Smooth muscle cell (in vitro differentiated cells): ENCODE results near the gene GLP2R. TPM values are rescaled to one million over a fixed set of nuclear protein-coding genes. Genes with fewer than 3 reads are reported as not detected.

Experiments
- DNase-seq: peaks from one replicate; lab custom pipeline; 2025; ENCODE audit not compliant: unreplicated experiment; lab: John Stamatoyannopoulos, UW
- H2AFZ ChIP-seq: fragments of 200-600 bp; sonication (generic); 2 replicates; pipeline ENCODE4 v1.6.0; 2016; ENCODE audit warnings: antibody characterized with exemption, low read depth, mild to moderate bottlenecking
- H3F3A ChIP-seq: fragments of 200-600 bp; sonication (generic); 2 replicates; pipeline ENCODE4 v1.6.0; 2017; ENCODE audit warnings: antibody characterized with exemption, low read depth
- H3K27ac ChIP-seq: fragments of 200-600 bp; sonication (generic); 2 replicates; pipeline ENCODE4 v1.5.1; 2016; ENCODE audit warnings: low read depth, mild to moderate bottlenecking
- H3K27me3 ChIP-seq: fragments of 200-600 bp; sonication (generic); 2 replicates; pipeline ENCODE4 v1.6.1; 2016; ENCODE audit warnings: low read depth, mild to moderate bottlenecking
- H3K36me3 ChIP-seq: fragments of 200-600 bp; sonication (generic); 2 replicates; pipeline ENCODE4 v1.5.1; 2016; ENCODE audit warnings: low read depth
- H3K4me1 ChIP-seq: fragments of 200-600 bp; sonication (generic); 2 replicates; pipeline ENCODE4 v1.5.1; 2016; ENCODE audit warnings: low read depth
- H3K4me2 ChIP-seq: fragments of 200-600 bp; sonication (generic); 2 replicates; pipeline ENCODE4 v1.6.0; 2016; ENCODE audit warnings: mild to moderate bottlenecking
- H3K4me3 ChIP-seq: fragments of 200-600 bp; sonication (generic); 2 replicates; pipeline ENCODE4 v1.5.1; 2016; ENCODE audit warnings: mild to moderate bottlenecking
- H3K79me2 ChIP-seq: fragments of 200-600 bp; sonication (generic); 2 replicates; pipeline ENCODE4 v1.6.0; 2016; ENCODE audit warnings: low read depth, mild to moderate bottlenecking
- H3K9ac ChIP-seq: fragments of 200-600 bp; sonication (generic); 2 replicates; pipeline ENCODE4 v1.6.0; 2016; ENCODE audit warnings: low read depth
- H3K9me3 ChIP-seq: fragments of 200-600 bp; sonication (generic); replicated peaks from 2 replicates; pipeline ENCODE4 v1.5.1; 2016; ENCODE audit warnings: low read depth
- H4K20me1 ChIP-seq: fragments of 200-600 bp; sonication (generic); 2 replicates; pipeline ENCODE4 v1.6.0; 2016; ENCODE audit warnings: low read depth
- CTCF ChIP-seq: fragments of 200-600 bp; sonication (generic); IDR thresholded peaks from 2 replicates; pipeline ENCODE4 v1.5.1; 2017; ENCODE audit warnings: borderline replicate concordance, mild to moderate bottlenecking, antibody characterized with exemption; ENCODE audit not compliant: insufficient read depth, poor library complexity, severe bottlenecking
- WGBS: methylation state at CpG from one replicate; pipeline ENCODE4 v1.1.7; 2016; ENCODE audit warnings: low lambda C conversion rate; 5-methylcytosine and 5-hydroxymethylcytosine counted together
- polyA plus RNA-seq: library from polyadenylated mRNA; unstranded; fragments of >200 nt; fragmentation: Nextera tagmentation; extraction: Ambion mirVana; gene quantifications from 2 replicates; pipeline ENCODE4 v1.2.1, GENCODE V29; 2016
- total RNA-seq: library from RNA; depleted of rRNA; stranded (reverse); fragments of >200 nt; gene quantifications from 2 replicates; pipeline ENCODE4 v1.2.3, GENCODE V29; 2014

GLP2R gene
- total and polyA plus RNA-seq, 2 experiments from 2014 or later: 0.03 to 0.45 TPM

- Histone ChIP-seq H3K9ac (no peak overlapping the region), H3F3A (no peaks in the 10 kb centered on the region)
- 66% methylated on average over 14 of the region's 14 CpGs for WGBS
These were observed 16.5 kb downstream of the GLP2R start for GRCh38 chr17:9842057-9842758.

DNA sequence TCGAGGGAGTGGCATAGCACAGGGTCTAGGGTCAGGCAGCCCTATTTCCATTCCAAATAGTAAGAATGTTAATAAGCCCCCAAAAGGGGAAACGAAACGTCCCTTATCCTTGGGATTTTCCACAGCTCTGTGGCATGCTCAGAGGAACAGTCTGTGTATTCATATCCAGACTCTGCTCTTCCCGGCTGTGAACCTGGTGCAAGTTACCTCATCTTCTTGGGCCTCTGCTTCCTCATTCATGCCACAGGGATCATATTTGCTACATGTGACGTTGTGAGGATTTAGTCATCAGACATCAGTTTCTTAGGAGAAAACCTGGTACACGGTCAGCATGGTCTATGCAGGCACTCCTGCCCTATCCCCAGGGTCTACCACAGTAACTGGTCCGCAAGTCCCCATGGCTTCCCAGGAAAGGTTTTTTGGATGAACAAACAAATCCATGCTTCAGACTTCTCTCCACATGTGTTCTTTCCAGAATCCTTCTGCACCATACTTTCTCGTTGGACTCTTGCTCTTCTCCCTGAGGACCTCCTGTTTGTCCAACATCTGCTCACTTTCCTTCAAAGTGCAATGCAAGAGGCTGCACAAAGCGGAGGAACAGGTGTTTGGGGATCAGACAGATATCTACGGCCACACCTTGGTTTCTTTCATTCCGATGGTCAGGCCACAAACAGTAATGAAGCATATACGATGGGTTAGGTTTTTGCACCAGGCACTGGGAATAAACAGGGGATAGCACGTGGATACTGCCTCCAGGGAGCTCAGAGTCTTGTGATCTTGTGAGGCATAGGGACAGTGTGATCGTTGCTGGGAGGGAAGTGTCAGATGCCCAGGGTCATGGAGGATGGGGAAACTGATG is 17.7 kb downstream of the GLP2R start:
- H2AFZ ChIP-seq: no peak overlapping the region
- H4K20me1 ChIP-seq: no peaks in the 10 kb centered on the region
- no peaks in the 10 kb centered on the region for H3K9me3 ChIP-seq
- H3K36me3 ChIP-seq: no peaks in the 10 kb centered on the region
- peak overlapping the region; percentile 59 for H3K27ac ChIP-seq
- DNase-seq: no peak
- H3K79me2 ChIP-seq: no peaks in the 10 kb centered on the region
- no peaks in the 10 kb centered on the region for H3F3A ChIP-seq
- WGBS: 83% methylated on average over 14 of the region's 14 CpGs
- no peaks in the 10 kb centered on the region for H3K4me1 ChIP-seq
- no peak overlapping the region for H3K9ac ChIP-seq
- no peak for TF ChIP-seq CTCF
- H3K27me3 ChIP-seq: no peaks in the 10 kb centered on the region
- no peak overlapping the region for H3K4me3 ChIP-seq
- no peak overlapping the region for H3K4me2 ChIP-seq

More at GRCh38 chr17:9842057-9842758, 16.5 kb downstream of the GLP2R start:
- H3K4me3 ChIP-seq: no peak overlapping the region
- TF ChIP-seq CTCF: no peak
- H2AFZ ChIP-seq: peak overlapping the region; percentile 90
- H3K79me2 ChIP-seq: no peaks in the 10 kb centered on the region
- H3K9me3 ChIP-seq: no peaks in the 10 kb centered on the region
- H4K20me1 ChIP-seq: no peaks in the 10 kb centered on the region
- H3K4me2 ChIP-seq: peak overlapping the region; percentile 26
- H3K36me3 ChIP-seq: no peaks in the 10 kb centered on the region
- no peak for DNase-seq
- H3K4me1 ChIP-seq: no peaks in the 10 kb centered on the region
- H3K27me3 ChIP-seq: no peaks in the 10 kb centered on the region
- H3K27ac ChIP-seq: peak overlapping the region; percentile 59

GRCh38 chr17:9844153-9844552 is 18.4 kb downstream of the GLP2R start:
- H3K4me1 ChIP-seq: no peaks in the 10 kb centered on the region

More at GRCh38 chr17:9844153-9844552, 18.4 kb downstream of the GLP2R start:
- 85% methylated on average over 7 of the region's 8 CpGs for WGBS
- Histone ChIP-seq H3K9me3 (no peaks in the 10 kb centered on the region), H2AFZ (no peak overlapping the region), H3K9ac (no peak overlapping the region), H3K36me3 (no peaks in the 10 kb centered on the region), H3K4me2 (no peak overlapping the region), H3F3A (no peaks in the 10 kb centered on the region), H3K27me3 (no peaks in the 10 kb centered on the region), H3K79me2 (no peaks in the 10 kb centered on the region), H4K20me1 (no peaks in the 10 kb centered on the region), H3K27ac (no peak overlapping the region), H3K4me3 (no peak overlapping the region)
- TF ChIP-seq CTCF: no peak
- DNase-seq: no peak
